HepG2 (cell line): ENCODE results near the gene GPN2. TPM values are rescaled to one million over a fixed set of nuclear protein-coding genes. Genes with fewer than 3 reads are reported as not detected.

ENCODE experiments used
- CEBPZ ChIP-seq: IDR thresholded peaks from 2 replicates; pipeline ENCODE4 v1.6.1; 2012; ENCODE audit warnings: low read length, improper control_type of control experiment
- GABPA ChIP-seq, 2 experiments: IDR thresholded peaks; 2 replicates each; pipeline ENCODE4 v1.6.1; 2011 to 2016; ENCODE audit warnings: low read depth in 2 of 2, low read length in 1 of 2, missing biosample characterization in 1 of 2, missing genetic modification characterization in 1 of 2
- HNF4A ChIP-seq: sonication (generic); formaldehyde crosslinking; IDR thresholded peaks from 2 replicates; pipeline ENCODE4 v1.4.0; 2020; ENCODE audit warnings: missing genetic modification reagents
- HOXD1 ChIP-seq: sonication (generic); formaldehyde crosslinking; IDR thresholded peaks from 2 replicates; pipeline ENCODE4 v1.5.0; 2020; ENCODE audit warnings: missing genetic modification reagents
- KAT8 ChIP-seq: IDR thresholded peaks from 2 replicates; pipeline ENCODE4 v1.6.1; 2016; ENCODE audit warnings: missing genetic modification reagents, missing compliant biosample characterization
- KLF11 ChIP-seq: IDR thresholded peaks from 2 replicates; pipeline ENCODE4 v1.6.1; 2016; ENCODE audit warnings: missing compliant biosample characterization
- NONO ChIP-seq, 2 experiments: fragments of 450-650 bp in 1 of 2; sonication (generic) in 1 of 2; formaldehyde crosslinking in 1 of 2; IDR thresholded peaks in 1 of 2; conservative IDR thresholded peaks in 1 of 2; 2 replicates each; pipeline versions ENCODE4 v1.6.1 to v1.8.0; 2017 to 2022; ENCODE audit warnings: mild to moderate bottlenecking in 1 of 2, missing genetic modification reagents in 1 of 2, moderate library complexity in 1 of 2
- NR2C2 ChIP-seq: sonication (generic); formaldehyde crosslinking; IDR thresholded peaks from 2 replicates; pipeline ENCODE4 v1.4.0; 2020; ENCODE audit warnings: missing genetic modification reagents, mild to moderate bottlenecking, moderate library complexity, borderline replicate concordance
- NR2F6 ChIP-seq, 2 experiments: IDR thresholded peaks; 2 replicates each; pipeline ENCODE4 v1.6.1; 2016; ENCODE audit warnings: antibody characterized with exemption in 1 of 2, mild to moderate bottlenecking in 1 of 2
- RARA ChIP-seq: IDR thresholded peaks from 2 replicates; pipeline ENCODE4 v1.6.1; 2016; ENCODE audit warnings: missing genetic modification reagents, missing compliant biosample characterization
- SMYD3 ChIP-seq: sonication (generic); formaldehyde crosslinking; IDR thresholded peaks from 2 replicates; pipeline ENCODE4 v1.8.1; 2023; ENCODE audit warnings: mild to moderate bottlenecking, missing genetic modification reagents
- STAG1 ChIP-seq: sonication (generic); formaldehyde crosslinking; IDR thresholded peaks from 2 replicates; pipeline ENCODE4 v1.4.0; 2020; ENCODE audit warnings: missing genetic modification reagents
- TFDP2 ChIP-seq: sonication (generic); formaldehyde crosslinking; IDR thresholded peaks from 2 replicates; pipeline ENCODE4 v1.4.0; 2020; ENCODE audit warnings: missing genetic modification reagents
- ZFY ChIP-seq: sonication (generic); formaldehyde crosslinking; IDR thresholded peaks from 2 replicates; pipeline ENCODE4 v1.4.0; 2020; ENCODE audit warnings: missing genetic modification reagents
- ZNF142 ChIP-seq: sonication (generic); formaldehyde crosslinking; IDR thresholded peaks from 2 replicates; pipeline ENCODE4 v1.4.0; 2020; ENCODE audit warnings: missing genetic modification reagents
- ZNF263 ChIP-seq: sonication (generic); formaldehyde crosslinking; IDR thresholded peaks from 2 replicates; pipeline ENCODE4 v1.4.0; 2020; ENCODE audit warnings: missing genetic modification reagents
- ZNF451 ChIP-seq: sonication (generic); formaldehyde crosslinking; IDR thresholded peaks from 2 replicates; pipeline ENCODE4 v1.5.0; 2020; ENCODE audit warnings: mild to moderate bottlenecking, missing genetic modification reagents
- ZNF629 ChIP-seq: sonication (generic); formaldehyde crosslinking; conservative IDR thresholded peaks from 2 replicates; pipeline ENCODE4 v1.5.0; 2020; ENCODE audit warnings: missing genetic modification reagents
- ZNF644 ChIP-seq: IDR thresholded peaks from 2 replicates; pipeline ENCODE4 v1.6.1; 2016; ENCODE audit warnings: low read depth
- polyA plus RNA-seq, 8 experiments: library from polyadenylated mRNA; depleted of rRNA in 3 of 8; stranded (reverse) in 7 of 8; unstranded in 1 of 8; fragments of >200 nt; fragmentation: Illumina TruSeq in 4 of 8; extraction: Trizol in 4 of 8; gene quantifications; 2 replicates each; pipeline versions ENCODE4 v1.2.1 to v1.2.3, GENCODE V29; 2011 to 2016; ENCODE audit warnings: low read depth in 4 of 8, missing spikeins in 1 of 8, mixed read lengths in 1 of 8; ENCODE audit not compliant: insufficient read depth in 1 of 8
- total RNA-seq, 5 experiments: library from RNA; depleted of rRNA; stranded (reverse); fragments of >200 nt; fragmentation: Illumina TruSeq; extraction: Trizol; gene quantifications; 2 replicates each; pipeline ENCODE4 v1.2.3, GENCODE V29; 2016; ENCODE audit warnings: low read depth in 1 of 5

The GPN2 gene
- total and polyA plus RNA-seq, 2 of the 13 experiments (the other 11 are each of a cell fraction or from before 2014, with no cell fraction given): 19.3 to 38.9 TPM

DNA sequence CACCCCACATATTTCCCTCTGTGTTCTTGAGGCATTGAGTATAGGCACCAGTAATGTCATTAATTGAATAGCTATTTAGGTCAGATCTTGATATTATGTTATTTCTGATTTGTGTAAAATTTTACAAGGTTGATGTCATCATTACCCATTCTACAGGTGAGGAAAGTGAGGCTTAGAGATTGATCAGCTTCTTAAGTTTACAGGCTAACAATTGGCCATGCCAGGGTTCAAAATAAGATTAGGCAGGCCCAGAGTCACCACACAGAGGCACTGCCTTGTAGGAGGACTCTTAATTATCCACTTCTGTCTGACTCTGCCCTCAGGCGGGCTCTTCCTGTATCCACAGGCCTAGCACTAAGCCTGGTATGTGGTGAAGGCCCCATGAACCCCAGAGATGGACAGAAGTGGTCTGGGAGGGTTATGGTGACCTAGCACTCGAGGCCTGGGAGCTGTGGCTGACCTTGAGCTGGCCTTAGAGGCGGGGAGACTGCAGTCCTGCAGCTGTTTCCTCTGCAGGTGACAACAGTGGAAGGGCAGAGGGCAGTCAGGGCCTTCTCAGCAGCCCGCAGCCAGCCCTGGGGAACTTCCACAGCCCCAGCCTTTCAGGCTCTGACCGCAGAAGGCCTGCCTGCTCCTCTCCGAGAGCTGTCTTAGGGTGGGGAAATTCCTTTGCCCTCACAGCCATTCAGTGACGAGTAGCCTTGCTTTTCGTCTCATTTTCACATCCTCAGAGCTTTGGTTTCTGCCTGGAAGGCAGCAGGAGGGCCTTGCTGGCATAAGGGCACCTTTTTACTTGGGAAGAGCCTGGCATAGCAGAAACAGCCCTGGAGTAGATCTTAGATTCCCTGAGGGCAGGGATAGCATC is 51.4 kb downstream of the GPN2 start (continued):
- TF ChIP-seq GABPA (IDR thresholded peaks at IDR 0.05; ENCODE audit: low read depth, low read length) (no peak), GABPA (CRISPR knock-in tag; IDR thresholded peaks at IDR 0.05; ENCODE audit: low read depth) (no peak), TFDP2 (peak; percentile 47; the same call in 1 of the 2 replicates), ZNF142 (CRISPR knock-in tag) (peak; percentile 29; the same call in 1 of the 2 replicates), NR2C2 (CRISPR knock-in tag) (0 out of 2 replicates have a peak, but pooled peaks have one; percentile 50), CEBPZ (no peak), ZFY (CRISPR knock-in tag) (peak; percentile 90), KLF11 (CRISPR knock-in tag) (0 out of 2 replicates have a peak, but pooled peaks have one; percentile 19), ZNF629 (peak; percentile 91), ZNF263 (CRISPR knock-in tag) (0 out of 2 replicates have a peak, but pooled peaks have one; percentile 16), HNF4A (peak; percentile 82), KAT8 (CRISPR knock-in tag) (peak; percentile 52), ZNF451 (peak; percentile 71; the same call in 1 of the 2 replicates), NONO (IDR thresholded peaks at IDR 0.05) (no peak), NONO (CRISPR knock-in tag; conservative IDR thresholded peaks at IDR 0.05) (no peak), ZNF644 (0 out of 2 replicates have a peak, but pooled peaks have one; percentile 19), HOXD1 (CRISPR knock-in tag) (0 out of 2 replicates have a peak, but pooled peaks have one; percentile 49), STAG1 (peak; percentile 22; the same call in 1 of the 2 replicates), SMYD3 (CRISPR knock-in tag) (no peak), RARA (CRISPR knock-in tag) (peak; percentile 88), NR2F6 (IDR thresholded peaks at IDR 0.05) (peak; percentile 64), NR2F6 (CRISPR knock-in tag; IDR thresholded peaks at IDR 0.05) (peak; percentile 93)
